T-helper 1 cell (primary cell): ENCODE results near the gene TAGLN.

Experiments used
- DNase-seq, 5 donors: peaks; one replicate each; pipeline ENCODE4 v3.0.0-alpha.2; 2012 to 2020

TAGLN gene

DNA sequence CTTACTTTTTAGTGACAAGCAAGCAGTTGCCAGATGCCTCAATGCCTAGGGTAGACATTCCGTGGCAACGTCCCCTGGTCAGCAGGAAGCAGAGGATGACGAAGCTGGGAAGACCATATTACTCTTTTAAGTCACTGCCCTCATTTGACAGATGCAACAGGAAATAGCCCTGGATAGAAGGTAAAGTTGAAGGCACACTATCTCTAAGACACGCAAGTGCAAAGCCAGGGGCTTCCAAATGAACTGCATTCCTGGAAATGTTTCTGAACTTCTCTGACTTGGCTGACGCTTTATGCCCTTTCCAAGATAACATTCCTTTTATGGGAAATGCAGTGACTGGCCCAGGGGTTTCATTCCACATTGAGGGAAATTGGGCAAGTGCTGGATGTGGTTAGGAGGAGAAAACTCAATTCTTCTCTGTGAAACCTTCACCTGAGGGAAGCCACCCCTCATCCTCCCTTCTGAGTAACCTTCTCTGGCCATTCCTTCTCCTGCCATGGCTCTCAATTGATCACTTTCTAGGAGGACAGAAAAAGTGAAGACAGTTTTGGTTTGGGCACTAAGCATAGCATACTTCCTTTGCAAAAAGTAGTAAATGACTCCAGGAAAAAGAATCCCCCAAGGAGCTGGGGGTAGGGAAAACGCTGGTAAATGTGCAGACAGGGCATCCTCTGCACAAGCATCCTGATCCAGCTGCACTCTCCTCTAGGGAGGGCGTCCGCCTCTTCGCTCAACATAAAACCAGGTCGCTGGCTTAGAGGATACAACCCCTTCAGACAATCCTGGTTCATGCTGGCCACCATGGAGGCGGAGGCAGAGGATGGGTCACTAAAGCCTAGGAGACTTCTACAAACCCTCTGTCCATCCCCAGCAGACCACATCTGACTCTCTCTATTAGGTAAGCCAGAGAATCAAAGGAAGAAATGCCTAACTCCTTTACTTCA is 18.2 kb downstream of the TAGLN start:
- no peak for DNase-seq

DNA sequence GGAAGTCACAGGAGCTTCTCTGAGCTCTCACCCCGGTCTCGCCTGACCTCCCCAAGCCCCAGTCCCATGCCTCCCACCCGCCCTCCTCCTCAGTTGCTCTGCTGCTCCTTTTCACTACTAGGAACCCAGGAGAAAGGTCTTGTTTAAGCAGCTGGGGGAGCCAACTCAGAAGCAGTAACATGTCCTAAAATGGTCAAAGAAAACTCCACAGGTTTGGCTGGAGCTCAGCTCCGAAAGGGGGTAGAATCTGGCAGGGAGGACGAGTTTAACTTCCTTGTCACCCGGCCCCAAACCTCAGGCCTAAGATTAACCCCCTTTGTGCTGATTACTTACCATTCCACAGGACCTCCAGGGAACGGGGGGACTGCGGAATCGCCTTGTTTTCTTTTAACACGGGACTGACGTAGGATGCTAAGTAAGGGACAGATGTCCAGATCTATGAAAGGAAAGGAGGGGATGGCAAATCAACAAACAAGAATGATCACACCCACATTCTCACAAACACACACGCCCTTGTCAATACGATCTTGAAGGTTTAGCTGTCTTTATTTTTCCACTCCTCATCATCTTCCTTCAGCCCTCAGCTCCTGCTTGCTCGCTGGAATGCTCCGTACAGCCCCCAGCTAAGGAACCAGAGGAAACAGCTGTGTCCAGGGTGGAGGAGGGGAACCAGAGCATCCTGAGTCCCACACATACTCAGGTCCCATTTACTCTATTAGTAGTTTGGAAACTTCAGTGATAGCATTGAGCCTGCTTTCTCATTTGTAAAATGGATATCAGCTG is 19.2 kb downstream of the TAGLN start:
- no peak for DNase-seq

GRCh38 chr11:117219001-117219400 is 19.8 kb downstream of the TAGLN start:
- DNase-seq: no peak

GRCh38 chr11:117219455-117219854 is 20.3 kb downstream of the TAGLN start:
- no peak for DNase-seq

- no peak for DNase-seq
These were observed 20.8 kb downstream of the TAGLN start for GRCh38 chr11:117219995-117220394.

DNA sequence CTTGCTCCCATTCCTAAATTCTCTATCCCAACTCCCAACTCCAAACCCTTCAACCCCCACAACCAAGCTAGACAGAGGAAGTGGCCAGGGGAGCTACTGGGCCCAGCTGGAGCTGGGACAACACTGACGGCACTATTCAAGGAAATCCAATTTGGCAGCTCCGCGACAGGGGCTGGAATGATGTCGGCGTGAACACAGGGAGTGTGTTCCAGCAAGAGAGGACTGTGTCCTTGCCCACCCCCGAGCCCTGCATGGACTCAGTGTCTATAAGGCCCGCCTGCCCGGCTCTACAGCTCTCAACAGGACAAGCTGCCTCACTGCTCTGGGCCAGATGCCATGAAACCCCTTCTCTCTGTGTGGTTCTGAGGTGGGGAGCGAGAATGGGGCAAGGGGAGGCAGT is 21.4 kb downstream of the TAGLN start:
- DNase-seq: no peak

DNA sequence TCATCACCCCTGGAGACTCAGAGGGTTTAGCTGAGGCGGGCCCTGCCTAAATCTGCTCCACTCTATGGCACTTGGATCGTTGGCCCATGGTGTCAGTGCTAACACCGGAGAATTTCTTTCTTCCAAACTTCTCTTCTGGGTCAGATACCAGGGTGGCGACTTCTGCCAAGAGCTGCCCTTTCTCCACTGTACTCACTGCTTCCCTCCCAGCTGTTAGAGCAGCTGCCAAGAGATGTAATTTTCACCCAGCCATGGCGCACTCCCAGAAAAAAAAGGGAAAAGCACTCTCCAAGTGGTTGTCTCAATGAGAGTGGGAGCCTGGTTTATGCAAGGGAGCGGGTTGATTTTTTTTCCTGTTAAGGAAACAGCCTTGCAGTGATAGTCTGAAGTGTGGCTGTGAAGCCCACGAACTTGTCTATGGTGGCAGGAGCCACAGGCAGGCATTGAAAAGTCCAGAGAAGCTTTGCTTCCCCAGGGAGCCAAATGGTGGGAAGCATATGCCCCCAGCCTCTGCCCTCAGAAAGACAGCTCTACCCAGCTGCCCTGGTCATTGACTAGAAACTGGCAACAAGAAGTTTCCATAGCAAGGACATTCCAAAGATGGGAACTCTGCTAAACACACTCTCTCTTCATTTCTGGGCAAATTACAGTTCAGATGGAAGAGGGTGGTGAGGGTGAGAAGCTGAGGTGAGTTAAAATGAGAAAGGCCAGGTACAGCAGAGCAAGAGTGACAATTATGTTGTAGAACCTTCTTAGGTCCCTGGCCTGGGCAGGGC is 22.0 kb downstream of the TAGLN start:
- no peak for DNase-seq

DNA sequence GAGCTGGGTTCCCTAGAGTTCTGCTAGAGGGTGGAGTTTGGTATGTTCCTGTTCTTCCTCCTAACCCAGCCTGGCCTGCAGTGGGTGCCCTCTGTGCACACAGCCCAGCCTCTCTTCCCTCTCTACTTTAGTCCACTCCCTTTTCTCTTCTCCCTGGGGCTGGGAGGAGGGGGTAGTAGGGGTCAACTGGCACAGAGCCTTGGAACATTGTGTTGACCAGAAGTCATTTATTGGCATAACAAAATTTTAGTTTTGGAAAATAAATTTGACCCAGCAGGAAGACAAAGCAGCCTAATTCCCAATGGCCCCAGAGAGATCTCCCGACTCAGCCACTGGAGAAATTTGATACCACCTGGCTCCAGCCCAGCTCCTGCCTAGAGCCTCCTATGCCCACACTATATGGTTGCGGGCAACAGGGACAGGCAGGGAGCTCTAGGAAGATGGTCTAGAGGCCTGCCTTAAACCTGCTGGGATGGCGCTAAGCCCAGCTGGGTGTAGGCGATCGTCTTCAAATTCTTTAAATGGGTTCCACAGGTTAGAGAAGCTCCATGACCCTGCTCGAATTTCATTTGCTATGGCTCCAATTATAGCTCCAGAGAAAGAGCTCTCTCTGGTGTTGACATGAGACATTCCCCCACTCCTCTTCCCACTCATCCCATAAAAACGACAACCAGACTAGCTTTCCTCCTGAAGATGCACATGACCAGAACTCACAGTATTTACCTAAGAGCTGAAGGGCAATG is 22.8 kb downstream of the TAGLN start:
- DNase-seq: no peak

GRCh38 chr11:117222991-117223740 is 24.0 kb downstream of the TAGLN start:
- no peak for DNase-seq

- DNase-seq: no peak
These were observed 24.8 kb downstream of the TAGLN start for GRCh38 chr11:117223741-117224689.

DNA sequence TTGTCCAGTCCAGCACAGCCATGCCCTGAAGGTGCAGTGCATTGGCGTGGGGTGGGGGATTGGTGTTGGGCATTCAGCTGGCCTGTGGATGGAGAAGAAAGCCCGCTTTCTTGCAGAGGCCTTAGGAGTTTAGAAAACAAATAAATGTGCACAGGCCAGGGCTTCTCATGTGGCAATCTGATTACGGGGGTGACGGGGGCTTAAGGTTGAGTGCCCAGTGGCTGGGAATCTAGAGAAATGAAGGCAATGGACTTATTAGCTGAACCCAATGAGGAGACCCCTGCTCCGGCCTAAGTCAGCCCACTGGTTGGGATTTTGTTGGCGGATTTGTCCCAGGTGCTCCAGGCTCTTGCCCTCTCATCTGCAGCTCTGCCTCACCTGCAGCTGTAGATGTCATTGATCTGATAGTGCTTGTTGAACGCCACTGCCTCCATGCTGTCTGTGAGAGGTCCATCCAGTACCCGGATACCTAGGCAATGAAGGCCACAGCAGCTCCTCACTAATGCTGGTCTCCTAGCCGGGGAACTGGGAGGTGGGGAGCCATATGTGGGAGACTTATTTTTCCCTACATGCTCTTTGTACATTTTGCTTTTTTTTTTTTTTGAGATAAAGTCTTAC is 26.5 kb downstream of the TAGLN start:
- no peak for DNase-seq

DNA sequence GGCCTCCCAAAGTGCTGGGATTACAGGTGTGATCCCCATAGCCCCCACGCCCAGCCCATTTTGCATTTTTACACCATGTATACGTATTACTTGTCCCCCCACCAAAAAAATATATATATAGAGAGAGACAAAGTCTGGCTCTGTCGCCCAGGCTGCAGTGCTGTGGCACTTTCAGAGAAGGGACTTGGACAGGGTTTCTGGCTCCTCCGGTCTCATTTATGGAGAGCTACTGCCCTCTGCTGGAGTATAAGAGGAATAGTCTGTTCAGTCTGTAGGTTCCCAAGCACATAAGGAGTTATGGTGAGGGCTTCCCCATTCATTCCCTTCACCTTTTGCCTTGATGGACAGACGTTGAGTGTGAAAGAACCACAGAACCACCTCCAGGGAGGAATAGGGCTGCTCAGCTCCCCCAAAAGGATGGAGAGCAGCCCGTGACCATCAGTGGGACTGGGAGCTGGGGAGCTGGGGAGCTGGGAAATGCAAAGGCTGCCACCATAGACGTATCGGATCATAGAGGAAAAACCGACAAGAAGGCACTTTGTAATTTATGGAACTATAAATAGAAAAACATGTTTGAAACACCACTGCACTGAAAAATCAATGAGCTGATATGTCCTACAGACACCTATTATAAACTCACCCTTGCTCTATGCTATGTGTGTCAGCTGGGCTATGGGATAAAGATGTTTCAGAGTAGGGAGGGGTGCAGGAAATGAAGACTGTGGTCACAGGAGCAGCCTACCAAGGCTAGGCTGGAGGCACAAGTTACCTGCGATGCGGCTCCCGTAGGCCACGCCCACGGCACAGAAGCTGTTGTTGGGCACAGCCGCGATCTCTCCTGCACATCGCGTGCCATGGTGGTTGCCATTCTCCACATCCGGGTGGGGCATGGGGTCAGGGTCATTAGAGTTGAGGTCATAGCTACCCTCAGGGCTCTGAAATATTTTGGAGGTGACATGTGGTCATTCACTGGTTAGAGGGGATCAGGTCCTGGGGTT is 27.5 kb downstream of the TAGLN start:
- peak in 3 of 5 donors; percentile 34 to 72 (median 48) for DNase-seq

DNA sequence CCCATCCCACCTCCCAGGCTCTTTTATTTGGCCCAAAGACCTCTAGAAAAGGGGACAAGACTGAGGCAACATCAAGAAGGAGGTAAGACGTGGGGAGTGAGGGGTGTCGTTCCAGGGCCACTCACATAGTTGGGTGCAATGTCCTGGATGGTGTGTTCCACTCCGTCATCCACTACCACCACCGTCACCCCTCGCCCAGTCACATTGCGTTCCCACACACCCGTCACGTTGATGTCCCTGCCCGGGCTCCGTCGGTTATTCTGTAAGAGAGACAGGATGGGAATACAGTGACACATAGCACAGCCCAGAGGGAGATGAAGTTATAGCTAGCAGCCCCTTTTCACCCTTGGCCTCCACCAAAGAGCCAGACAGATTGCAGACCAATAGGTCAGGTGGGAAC is 28.9 kb downstream of the TAGLN start:
- DNase-seq: no peak

- no peak for DNase-seq
These were observed 30.2 kb downstream of the TAGLN start for GRCh38 chr11:117229411-117229810.

DNA sequence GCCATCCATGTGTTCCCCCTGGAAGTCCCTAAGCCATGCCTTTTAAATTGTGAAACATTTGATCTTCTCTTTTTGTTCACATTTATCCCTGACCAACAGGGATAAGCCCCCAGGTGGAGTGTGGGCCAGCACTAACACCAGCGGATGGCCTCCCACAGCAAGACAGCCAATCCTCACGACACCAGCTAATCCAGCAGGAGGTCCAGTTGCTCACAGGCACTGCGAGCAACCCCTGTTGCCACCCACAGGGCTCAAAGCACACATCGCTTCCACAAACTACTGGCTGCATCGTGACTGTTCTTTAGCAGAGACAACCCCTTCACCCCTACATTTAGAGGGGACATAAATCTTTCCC is 30.7 kb downstream of the TAGLN start:
- DNase-seq: no peak

DNA sequence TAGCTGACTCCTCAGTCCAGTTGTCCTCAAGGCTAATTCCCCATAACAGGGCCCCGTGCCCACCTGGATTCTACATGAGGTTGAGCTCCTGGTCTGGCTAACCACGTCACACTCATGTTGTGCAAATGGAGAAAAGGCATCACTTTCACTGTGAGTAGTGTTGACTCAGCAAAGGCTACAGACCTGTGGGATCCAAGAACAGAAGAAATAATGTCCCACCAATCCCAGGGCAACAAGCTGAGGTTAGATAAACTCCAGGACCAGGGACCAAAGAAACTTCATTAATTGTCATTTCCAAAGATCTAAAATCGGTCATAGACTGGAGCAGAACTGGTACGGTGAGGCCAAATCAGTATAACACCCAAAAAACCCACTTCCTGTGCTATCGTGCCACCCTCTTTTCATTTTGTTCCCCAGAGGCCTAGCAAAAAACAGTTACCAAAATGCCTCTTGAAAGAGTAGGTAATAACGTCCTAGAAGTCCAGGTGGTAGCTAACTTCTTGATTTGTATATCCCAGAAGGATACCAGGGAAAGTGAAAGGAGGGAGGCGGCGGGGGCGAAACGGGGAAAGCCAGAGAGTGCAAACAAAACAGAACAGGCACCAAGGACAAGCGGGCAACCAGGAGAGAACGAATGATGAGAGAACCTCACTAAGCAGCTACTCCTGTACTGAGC is 31.3 kb downstream of the TAGLN start:
- DNase-seq: peak in 3 of 5 donors; percentile 11 to 80 (median 41)

- peak in 1 of 5 donors; percentile 9 for DNase-seq
These were observed 32.0 kb downstream of the TAGLN start for GRCh38 chr11:117230999-117231841.
